HG03558 (cell line): Measurements from ENCODE around the gene SERPINH1.

Experiments
- ATAC-seq: cut with Tn5 transposase; IDR thresholded peaks from one replicate; pipeline ENCODE4 v1.9.1; 2021; ENCODE audit warnings: moderate number of reproducible peaks; ENCODE audit not compliant: unreplicated experiment; ENCODE audit errors: extremely low read depth

The SERPINH1 gene

GRCh38 chr11:75532200-75533048 is 29.6 kb upstream of the SERPINH1 start:
- ATAC-seq: no peak

GRCh38 chr11:75533896-75534258 is 28.2 kb upstream of the SERPINH1 start:
- no peak for ATAC-seq

- ATAC-seq: no peak
Measured at GRCh38 chr11:75534259-75535069, 27.6 kb upstream of the SERPINH1 start.

DNA sequence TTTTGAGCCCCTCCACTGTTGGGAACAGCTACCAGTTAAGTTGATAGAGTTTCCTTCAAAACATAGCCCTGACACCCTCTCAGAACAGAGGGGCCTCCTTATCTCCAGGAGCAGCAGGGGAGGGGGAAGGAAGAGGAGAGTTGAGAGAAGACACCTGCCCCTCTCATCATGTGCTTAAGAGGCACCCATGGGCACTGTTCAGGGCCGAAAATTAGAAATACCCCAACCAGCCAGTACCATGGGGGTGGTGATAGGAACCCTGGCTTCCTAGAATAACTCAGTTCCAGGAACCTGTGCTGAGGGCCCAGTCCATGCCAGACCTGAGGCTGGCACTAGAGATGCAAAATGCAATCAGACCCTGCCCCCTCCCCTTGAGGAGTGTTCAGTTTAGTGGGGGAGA is 27.0 kb upstream of the SERPINH1 start:
- no peak for ATAC-seq

DNA sequence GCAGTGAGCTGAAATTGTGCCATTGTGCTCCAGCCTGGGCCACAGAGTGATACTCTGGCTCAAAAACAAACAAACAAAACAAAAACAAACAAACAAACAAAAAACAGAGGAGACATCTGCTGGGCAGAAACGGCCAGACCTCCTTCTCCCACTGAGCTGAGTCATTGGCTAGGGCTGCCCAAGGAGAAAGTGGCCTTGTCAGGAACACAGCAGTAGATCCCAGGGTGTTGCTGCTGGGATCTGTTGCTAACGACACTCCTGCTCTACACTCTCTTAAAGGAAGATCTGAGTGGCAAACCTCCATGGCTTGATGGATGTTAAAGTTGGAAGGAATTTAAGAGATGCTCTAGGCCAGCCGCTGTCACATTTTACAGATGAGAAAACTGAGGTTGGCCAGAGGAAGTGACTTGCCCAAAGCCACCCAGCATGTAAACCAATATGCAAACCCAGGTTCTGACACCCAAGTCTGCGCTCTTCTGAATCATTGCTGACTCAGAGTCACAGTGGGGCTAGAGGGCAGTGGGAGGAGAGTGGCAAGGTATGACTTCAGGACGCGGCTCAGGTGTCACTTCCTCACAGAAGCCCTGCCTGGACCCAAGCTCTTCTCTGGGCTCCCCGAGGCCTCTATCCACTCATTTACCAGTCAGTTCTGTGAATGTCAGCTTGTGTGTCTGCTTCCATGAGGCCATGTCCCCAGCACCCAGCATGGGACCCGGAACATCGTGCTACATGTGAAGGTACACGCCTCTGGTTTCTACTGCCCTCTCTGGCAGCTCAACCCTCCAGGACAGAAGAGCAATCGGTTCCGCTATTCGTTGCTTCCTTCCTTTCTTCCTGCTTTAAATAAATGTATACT is 25.0 kb upstream of the SERPINH1 start:
- ATAC-seq: no peak

DNA sequence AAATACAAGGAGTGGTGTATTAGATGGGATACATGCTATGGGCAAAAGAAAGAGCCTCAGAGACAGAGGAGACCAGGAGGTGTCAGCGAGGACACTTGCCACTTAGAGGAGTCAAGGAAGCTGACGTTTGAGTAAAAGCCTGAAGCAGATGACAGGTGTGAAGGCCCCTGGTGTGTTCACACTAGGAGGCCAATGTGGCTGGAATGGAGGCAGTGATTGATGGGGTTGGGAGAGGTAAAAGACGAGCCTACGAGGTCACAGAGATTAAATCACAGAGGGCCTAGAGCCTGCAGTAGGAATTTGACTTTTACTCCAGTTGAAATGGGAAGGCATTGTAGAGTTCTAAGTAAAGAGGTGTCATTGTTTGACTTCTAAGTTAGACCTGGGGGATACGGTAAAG is 24.3 kb upstream of the SERPINH1 start:
- ATAC-seq: no peak

DNA sequence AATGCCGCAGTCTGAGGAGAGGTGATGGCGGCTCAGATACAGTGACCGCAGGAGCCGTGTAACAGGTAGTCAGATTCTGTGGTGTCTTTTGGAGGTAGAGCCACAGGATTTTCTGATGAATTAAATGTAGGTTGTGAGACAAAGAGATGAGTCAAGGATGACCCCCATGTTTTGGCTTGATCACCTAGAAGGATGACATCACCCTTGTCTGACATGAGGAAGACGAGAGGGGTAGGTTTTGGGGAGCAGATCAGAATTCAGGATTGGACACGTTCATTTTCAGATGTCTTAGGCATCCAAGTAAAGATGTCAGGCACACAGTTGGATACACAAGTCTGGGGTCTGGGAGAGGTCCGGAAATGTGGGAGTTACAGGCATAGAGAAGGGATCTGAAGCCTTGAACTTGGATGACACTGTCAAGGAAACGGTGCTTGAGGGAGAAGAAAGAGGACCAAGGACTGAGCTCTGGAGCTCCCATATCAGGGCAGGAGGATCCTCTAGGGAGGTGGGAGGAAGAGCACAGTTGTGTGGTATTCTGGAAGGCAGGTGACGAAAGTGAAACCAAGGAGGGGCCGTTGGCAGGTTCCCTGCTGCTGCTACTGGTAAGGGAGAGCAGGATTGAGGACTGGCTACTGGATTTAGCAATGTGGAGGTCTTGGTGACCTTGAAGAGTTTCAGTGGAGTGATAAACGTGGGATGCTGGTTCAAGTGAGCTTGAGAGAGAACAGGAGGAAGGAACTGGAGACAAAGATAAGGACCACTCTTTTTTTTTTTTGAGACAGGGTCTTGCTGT is 23.7 kb upstream of the SERPINH1 start:
- ATAC-seq: no peak

- ATAC-seq: no peak
Measured at GRCh38 chr11:75539459-75540334, 22.4 kb upstream of the SERPINH1 start.

- no peak for ATAC-seq
Measured at GRCh38 chr11:75541193-75542087, 20.6 kb upstream of the SERPINH1 start.

DNA sequence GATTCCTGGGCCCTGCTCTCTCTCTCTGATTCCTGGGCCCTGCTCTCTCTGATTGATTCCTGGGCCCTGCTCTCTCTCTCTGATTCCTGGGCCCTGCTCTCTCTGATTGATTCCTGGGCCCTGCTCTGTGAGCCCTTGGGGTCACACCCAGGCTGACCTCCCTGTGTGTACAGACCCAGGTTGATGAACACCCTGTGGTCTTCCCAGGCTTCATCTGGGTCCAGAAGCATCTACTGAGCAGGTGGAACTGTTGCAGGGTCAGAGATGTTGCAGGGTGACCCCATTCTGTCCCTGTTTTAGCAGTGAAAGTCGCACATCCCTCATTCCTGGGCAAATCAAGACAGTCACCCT is 20.0 kb upstream of the SERPINH1 start:
- no peak for ATAC-seq

GRCh38 chr11:75543806-75544205 is 18.2 kb upstream of the SERPINH1 start:
- ATAC-seq: no peak

DNA sequence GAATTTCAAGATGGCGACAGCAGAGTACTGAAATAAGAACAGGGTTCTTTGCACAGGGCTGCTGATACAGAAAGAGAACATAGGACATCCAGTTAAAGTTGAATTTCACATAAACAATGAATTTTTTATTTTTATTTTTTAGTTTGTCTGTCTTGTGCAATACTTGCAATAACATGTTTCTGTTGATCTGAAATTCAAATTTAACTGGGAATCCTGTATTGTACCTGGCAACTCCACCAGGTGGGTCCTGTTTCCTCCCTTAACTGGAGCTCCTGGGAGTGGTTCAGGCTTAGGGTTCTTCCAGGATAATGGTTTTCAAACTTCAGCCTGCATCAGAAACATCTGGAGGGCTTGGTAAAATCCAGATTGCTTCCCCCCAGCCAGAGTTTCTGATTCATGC is 14.9 kb upstream of the SERPINH1 start:
- no peak for ATAC-seq

DNA sequence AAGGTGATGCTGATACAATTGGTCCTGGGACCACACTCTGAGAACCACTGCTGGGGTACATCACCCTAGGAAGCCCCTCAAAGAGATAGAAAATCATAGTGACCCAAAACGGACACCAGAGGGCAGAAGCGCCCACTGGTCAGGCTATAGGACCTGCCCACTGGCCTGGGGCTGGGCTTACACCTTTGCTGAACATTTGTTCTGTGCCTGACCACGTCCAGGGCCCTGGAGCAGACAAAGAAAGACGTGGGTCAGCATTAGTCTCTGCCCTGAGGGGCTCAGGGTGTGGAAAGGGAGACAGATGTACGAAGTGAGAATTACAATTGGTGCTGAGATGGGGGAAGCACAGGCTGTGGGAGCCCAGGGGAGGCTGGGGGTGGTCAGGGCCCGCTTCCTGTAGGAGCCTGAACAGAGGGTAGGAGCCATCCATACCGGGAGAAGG is 14.4 kb upstream of the SERPINH1 start:
- no peak for ATAC-seq

GRCh38 chr11:75548595-75549272 is 13.3 kb upstream of the SERPINH1 start:
- no peak for ATAC-seq

- ATAC-seq: no peak
Measured at GRCh38 chr11:75549370-75549958, 12.6 kb upstream of the SERPINH1 start.

GRCh38 chr11:75553182-75553581 is 8.9 kb upstream of the SERPINH1 start:
- ATAC-seq: no peak

DNA sequence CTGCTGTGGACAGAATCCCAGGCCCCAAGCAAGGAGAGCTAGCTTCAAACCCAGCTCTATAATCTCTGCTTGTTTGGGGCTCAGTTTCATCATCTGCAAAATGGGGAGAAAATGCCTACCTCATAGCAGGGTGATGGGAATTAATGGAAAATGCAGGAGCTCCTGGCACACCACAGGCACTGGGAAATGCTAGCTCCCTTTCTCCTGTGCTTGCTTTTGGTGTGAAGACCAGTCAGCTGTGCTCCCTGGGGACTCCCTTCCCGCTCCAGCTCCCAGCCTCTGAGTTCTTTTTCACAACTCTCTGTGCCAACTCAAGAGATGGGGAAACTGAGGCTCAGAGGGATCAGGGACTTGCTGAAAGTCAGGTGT is 8.2 kb upstream of the SERPINH1 start:
- no peak for ATAC-seq
